NCI-H2081 (cell line): Measurements from ENCODE around the gene OLFML2A.

Experiments used
- DNase-seq, 2 experiments: peaks; one replicate each; lab custom pipeline; 2025; lab: John Stamatoyannopoulos, UW

Gene OLFML2A

GRCh38 chr9:124797343-124798103, 20.6 kb downstream of the OLFML2A start:
- DNase-seq = no peak

- DNase-seq = peak in 1 of 2 experiments; percentile 8
Observed at GRCh38 chr9:124799274-124800006, 22.5 kb downstream of the OLFML2A start.

- no peak for DNase-seq
Observed at GRCh38 chr9:124800306-124801259, 23.6 kb downstream of the OLFML2A start.

- no peak for DNase-seq
Observed at GRCh38 chr9:124801356-124801755, 24.4 kb downstream of the OLFML2A start.

GRCh38 chr9:124802426-124802825, 25.5 kb downstream of the OLFML2A start:
- DNase-seq = no peak

GRCh38 chr9:124803911-124804310, 27.0 kb downstream of the OLFML2A start:
- no peak for DNase-seq

- no peak for DNase-seq
Observed at GRCh38 chr9:124805186-124805585, 28.3 kb downstream of the OLFML2A start.

GRCh38 chr9:124808246-124808956, 31.5 kb downstream of the OLFML2A start:
- DNase-seq = no peak

GRCh38 chr9:124809211-124809610, 32.3 kb downstream of the OLFML2A start:
- DNase-seq = no peak

- DNase-seq = no peak
Observed at GRCh38 chr9:124809741-124810500, 33.0 kb downstream of the OLFML2A start.

- DNase-seq = no peak
Observed at GRCh38 chr9:124810663-124811355, 33.9 kb downstream of the OLFML2A start.

GRCh38 chr9:124812441-124812876, 35.5 kb downstream of the OLFML2A start:
- no peak for DNase-seq

GRCh38 chr9:124813041-124813440, 36.1 kb downstream of the OLFML2A start:
- no peak for DNase-seq

GRCh38 chr9:124813501-124814163, 36.7 kb downstream of the OLFML2A start:
- no peak for DNase-seq

GRCh38 chr9:124814164-124814535, 37.2 kb downstream of the OLFML2A start:
- no peak for DNase-seq

- DNase-seq = no peak
Observed at GRCh38 chr9:124815601-124816000, 38.7 kb downstream of the OLFML2A start.

- no peak for DNase-seq
Observed at GRCh38 chr9:124818431-124819281, 41.7 kb downstream of the OLFML2A start.
